Measurements from ENCODE around the gene GAA. TPM values are rescaled to one million over a fixed set of nuclear protein-coding genes. Genes with fewer than 3 reads are reported as not detected.

Gene GAA
- total RNA-seq, 1 donor from 2014 or later: 47.7 TPM

GRCh38 chr17:80071116-80071841 lies 30.1 kb upstream of the GAA start:
- peak overlapping the region; percentile 11 for H3K4me3 ChIP-seq (ENCODE audit: insufficient read depth, low read depth, low read length)
- no peak for TF ChIP-seq CTCF (IDR thresholded peaks at IDR 0.05; ENCODE audit: insufficient read depth, low read depth, low read length)
- no peak for TF ChIP-seq EZH2 (IDR thresholded peaks at IDR 0.05; ENCODE audit: insufficient read depth, low read length)
- peak overlapping the region; percentile 57 for H3K9ac ChIP-seq (ENCODE audit: low read length)
- no peaks in the 10 kb centered on the region for H4K20me1 ChIP-seq (ENCODE audit: insufficient read depth, low read length)
- no peak overlapping the region for H3K27ac ChIP-seq (ENCODE audit: low read depth, low read length)
- FAIRE-seq (no peak), DNase-seq (ENCODE audit: low read depth) (peak; percentile 56)
- peaks cover 14% of the 10 kb centered on the region for H3K4me1 ChIP-seq (ENCODE audit: insufficient read depth, low read length)
- Mint-ChIP-seq H3K27me3 (ENCODE audit: low read depth, unreplicated experiment) (peaks cover 6% of the 10 kb centered on the region), H3K9me3 (ENCODE audit: unreplicated experiment) (no peaks in the 10 kb centered on the region), H3K4me1 (ENCODE audit: low read depth, unreplicated experiment) (peaks cover 9% of the 10 kb centered on the region), H3K4me3 (ENCODE audit: unreplicated experiment) (no peak overlapping the region), H3K27ac (ENCODE audit: unreplicated experiment) (no peak overlapping the region), H3K36me3 (ENCODE audit: low read depth, unreplicated experiment) (peaks cover 3% of the 10 kb centered on the region)
- no peaks in the 10 kb centered on the region for H3K79me2 ChIP-seq (ENCODE audit: insufficient read depth, low read length)
- no peaks in the 10 kb centered on the region for H3K9me3 ChIP-seq (ENCODE audit: insufficient read depth, low read depth, low read length)
- peak overlapping the region; percentile 77 for H2AFZ ChIP-seq (ENCODE audit: low read depth, low read length)
- H3K36me3 ChIP-seq (ENCODE audit: insufficient read depth, low read length): no peaks in the 10 kb centered on the region
- H3K4me2 ChIP-seq (ENCODE audit: low read length): peak overlapping the region; percentile 78
- H3K27me3 ChIP-seq (ENCODE audit: insufficient read depth, low read length): no peaks in the 10 kb centered on the region

- no peaks in the 10 kb centered on the region for H3K79me2 ChIP-seq (ENCODE audit: insufficient read depth, low read length)
- H3K27ac ChIP-seq (ENCODE audit: low read depth, low read length): no peak overlapping the region
- H3K9ac ChIP-seq (ENCODE audit: low read length): no peak overlapping the region
- no peaks in the 10 kb centered on the region for H4K20me1 ChIP-seq (ENCODE audit: insufficient read depth, low read length)
- Mint-ChIP-seq H3K36me3 (ENCODE audit: low read depth, unreplicated experiment) (peaks cover 3% of the 10 kb centered on the region), H3K4me3 (ENCODE audit: unreplicated experiment) (no peak overlapping the region), H3K27ac (ENCODE audit: unreplicated experiment) (no peak overlapping the region), H3K9me3 (ENCODE audit: unreplicated experiment) (no peaks in the 10 kb centered on the region), H3K27me3 (ENCODE audit: low read depth, unreplicated experiment) (peaks cover 6% of the 10 kb centered on the region), H3K4me1 (ENCODE audit: low read depth, unreplicated experiment) (peaks cover 9% of the 10 kb centered on the region)
- H3K4me3 ChIP-seq (ENCODE audit: insufficient read depth, low read depth, low read length): no peak overlapping the region
- FAIRE-seq (no peak), DNase-seq (ENCODE audit: low read depth) (no peak)
- peaks cover 14% of the 10 kb centered on the region for H3K4me1 ChIP-seq (ENCODE audit: insufficient read depth, low read length)
- H2AFZ ChIP-seq (ENCODE audit: low read depth, low read length): no peak overlapping the region
- no peak overlapping the region for H3K4me2 ChIP-seq (ENCODE audit: low read length)
- TF ChIP-seq EZH2 (IDR thresholded peaks at IDR 0.05; ENCODE audit: insufficient read depth, low read length) (no peak), CTCF (IDR thresholded peaks at IDR 0.05; ENCODE audit: insufficient read depth, low read depth, low read length) (no peak)
- no peaks in the 10 kb centered on the region for H3K9me3 ChIP-seq (ENCODE audit: insufficient read depth, low read depth, low read length)
- H3K36me3 ChIP-seq (ENCODE audit: insufficient read depth, low read length): no peaks in the 10 kb centered on the region
- H3K27me3 ChIP-seq (ENCODE audit: insufficient read depth, low read length): no peaks in the 10 kb centered on the region
These were observed 29.0 kb upstream of the GAA start for GRCh38 chr17:80072410-80072809.

GRCh38 chr17:80080081-80080480 lies 21.3 kb upstream of the GAA start:
- Histone ChIP-seq H3K9ac (ENCODE audit: low read length) (no peak overlapping the region), H4K20me1 (ENCODE audit: insufficient read depth, low read length) (no peaks in the 10 kb centered on the region), H3K36me3 (ENCODE audit: insufficient read depth, low read length) (no peaks in the 10 kb centered on the region), H3K4me3 (ENCODE audit: insufficient read depth, low read depth, low read length) (no peak overlapping the region), H3K27ac (ENCODE audit: low read depth, low read length) (no peak overlapping the region), H3K4me1 (ENCODE audit: insufficient read depth, low read length) (no peaks in the 10 kb centered on the region), H3K79me2 (ENCODE audit: insufficient read depth, low read length) (no peaks in the 10 kb centered on the region), H3K27me3 (ENCODE audit: insufficient read depth, low read length) (no peaks in the 10 kb centered on the region), H3K9me3 (ENCODE audit: insufficient read depth, low read depth, low read length) (no peaks in the 10 kb centered on the region), H3K4me2 (ENCODE audit: low read length) (no peak overlapping the region), H2AFZ (ENCODE audit: low read depth, low read length) (no peak overlapping the region)
- peaks cover 5% of the 10 kb centered on the region for H3K4me1 Mint-ChIP-seq (ENCODE audit: low read depth, unreplicated experiment)
- DNase-seq (ENCODE audit: low read depth) (peak; percentile 44), FAIRE-seq (no peak)
- H3K4me3 Mint-ChIP-seq (ENCODE audit: unreplicated experiment): no peak overlapping the region
- peaks cover 5% of the 10 kb centered on the region for H3K36me3 Mint-ChIP-seq (ENCODE audit: low read depth, unreplicated experiment)
- no peaks in the 10 kb centered on the region for H3K9me3 Mint-ChIP-seq (ENCODE audit: unreplicated experiment)
- peaks cover 9% of the 10 kb centered on the region for H3K27me3 Mint-ChIP-seq (ENCODE audit: low read depth, unreplicated experiment)
- no peak overlapping the region for H3K27ac Mint-ChIP-seq (ENCODE audit: unreplicated experiment)
- TF ChIP-seq EZH2 (IDR thresholded peaks at IDR 0.05; ENCODE audit: insufficient read depth, low read length): no peak
- TF ChIP-seq CTCF (IDR thresholded peaks at IDR 0.05; ENCODE audit: insufficient read depth, low read depth, low read length): no peak
